OCI-LY7 (cell line): ENCODE results near the gene TP63.
"Not testable (repeated sequence)": the region's sequence is repeated elsewhere in the genome, so short reads cannot be mapped to it uniquely, and the experiment has no call there.

ENCODE experiments used
- CTCF ChIP-seq: fragments of 200-600 bp; sonication (generic); conservative IDR thresholded peaks from 2 replicates; pipeline ENCODE4 v1.5.1; 2014; ENCODE audit warnings: mild to moderate bottlenecking, antibody characterized with exemption, low read length, moderate library complexity, mixed read lengths
- EZH2phosphoT487 ChIP-seq: fragments of 200-600 bp; sonication (generic); IDR thresholded peaks from 2 replicates; pipeline ENCODE4 v1.6.1; 2018; ENCODE audit warnings: low read depth, borderline replicate concordance, mild to moderate bottlenecking, mixed run types, antibody characterized with exemption, low read length, moderate library complexity, mixed read lengths

GRCh38 chr3:189612641-189613040 lies 18.5 kb upstream of the TP63 start:
- TF ChIP-seq CTCF, EZH2phosphoT487: not testable (repeated sequence)
